Natural killer cell (primary cell): ENCODE data around the gene SEMA3A. TPM values are rescaled to one million over a fixed set of nuclear protein-coding genes. Genes with fewer than 3 reads are reported as not detected.

Source experiments
- ATAC-seq, 3 donors: fragments of 150-1000 bp in 2 of 3; fragments of 200-7000 bp in 1 of 3; cut with Tn5 transposase; 1 replicate in 1 of 3; 2 replicates in 2 of 3; pipeline ENCODE4 v1.10.0; 2021; ENCODE audit warnings: mild to moderate bottlenecking in 2 of 3, moderate library complexity in 2 of 3
- DNase-seq, 2 donors: peaks; one replicate each; pipeline versions ENCODE4 v3.0.0 to v3.0.0-alpha.2; 2013 to 2021; ENCODE audit warnings: mixed read lengths in 1 of 2
- H3K27ac ChIP-seq: one replicate; pipeline ENCODE4 v1.5.1; 2013; ENCODE audit warnings: mild to moderate bottlenecking, low read length
- H3K27me3 ChIP-seq: one replicate; pipeline ENCODE4 v1.6.1; 2013; ENCODE audit warnings: low read length; ENCODE audit not compliant: control insufficient read depth, insufficient read depth
- H3K36me3 ChIP-seq: one replicate; pipeline ENCODE4 v1.6.1; 2013; ENCODE audit warnings: low read length; ENCODE audit not compliant: control insufficient read depth, insufficient read depth
- H3K4me1 ChIP-seq: one replicate; pipeline ENCODE4 v1.6.1; 2013; ENCODE audit warnings: low read length; ENCODE audit not compliant: control insufficient read depth, insufficient read depth
- H3K4me3 ChIP-seq: one replicate; pipeline ENCODE4 v1.5.1; 2013; ENCODE audit warnings: low read length
- H3K9me3 ChIP-seq: one replicate; pipeline ENCODE4 v1.6.1; 2013; ENCODE audit warnings: low read length; ENCODE audit not compliant: control insufficient read depth, insufficient read depth
- H3K27ac Mint-ChIP-seq, 2 donors: one replicate each; pipeline ENCODE4 v1.8.0; 2022; ENCODE audit warnings: mild to moderate bottlenecking in 2 of 2, mixed read lengths in 2 of 2, moderate library complexity in 1 of 2
- H3K27me3 Mint-ChIP-seq, 2 donors: one replicate each; pipeline ENCODE4 v1.8.0; 2022; ENCODE audit warnings: low read depth in 2 of 2, mixed read lengths in 2 of 2
- H3K36me3 Mint-ChIP-seq: one replicate; pipeline ENCODE4 v1.8.0; 2022; ENCODE audit warnings: mixed read lengths
- H3K4me1 Mint-ChIP-seq, 2 donors: one replicate each; pipeline ENCODE4 v1.8.0; 2022; ENCODE audit warnings: mixed read lengths in 2 of 2
- H3K4me3 Mint-ChIP-seq: one replicate; pipeline ENCODE4 v1.8.0; 2022; ENCODE audit warnings: mild to moderate bottlenecking, moderate library complexity, mixed read lengths
- H3K9me3 Mint-ChIP-seq, 2 donors: one replicate each; pipeline ENCODE4 v1.8.0; 2022; ENCODE audit warnings: mixed read lengths in 2 of 2
- CTCF ChIP-seq: fragments of 200-600 bp; IDR thresholded peaks from one replicate; pipeline ENCODE4 v1.8.0; 2022; ENCODE audit warnings: antibody characterized with exemption
- WGBS: methylation state at CpG from one replicate; pipeline ENCODE4 v1.1.7; 2013; ENCODE audit warnings: missing lambda C conversion rate; ENCODE audit not compliant: insufficient coverage; 5-methylcytosine and 5-hydroxymethylcytosine counted together
- intact Hi-C: fragments of 100-400 bp; cut with micrococcal nuclease; formaldehyde crosslinking; loops from one replicate; pipeline ENCODE4 v1.14.2; 2022
- total RNA-seq, 4 donors: library from RNA; stranded (reverse); fragments of 120-200 nt in 1 of 4; gene quantifications; one replicate each; pipeline versions ENCODE4 v1.2.3 to v1.2.4, GENCODE V29; 2013 to 2022

Gene SEMA3A
- total RNA-seq, 3 donors from 2014 or later (not counting 1 experiment from before 2014, with no cell fraction given) = 0.13 to 0.21 TPM; not detected in 1

- no peaks in the 10 kb centered on the region for H3K36me3 Mint-ChIP-seq
- no peaks in the 10 kb centered on the region for H3K4me1 Mint-ChIP-seq
- H3K9me3 ChIP-seq = no peaks in the 10 kb centered on the region
- no peak overlapping the region for H3K4me3 Mint-ChIP-seq
- ATAC-seq (no peak), DNase-seq (peak in 1 of 2 donors; percentile 5)
- no peaks in the 10 kb centered on the region for H3K4me1 ChIP-seq
- H3K9me3 Mint-ChIP-seq = peaks cover 0 to 2% of the 10 kb centered on the region in 2 donors
- no peak overlapping the region for H3K4me3 ChIP-seq
- no peaks in the 10 kb centered on the region for H3K27me3 Mint-ChIP-seq
- H3K36me3 ChIP-seq = no peaks in the 10 kb centered on the region
- no peak overlapping the region for H3K27ac ChIP-seq
- TF ChIP-seq CTCF = no peak
- intact Hi-C loops = no loop called here
- H3K27ac Mint-ChIP-seq = no peak overlapping the region
- H3K27me3 ChIP-seq = no peaks in the 10 kb centered on the region
These were observed 5.7 kb downstream of the SEMA3A start for GRCh38 chr7:84188786-84189405.

- no peaks in the 10 kb centered on the region for H3K36me3 Mint-ChIP-seq
- H3K27ac ChIP-seq = no peak overlapping the region
- no peak overlapping the region for H3K4me3 Mint-ChIP-seq
- TF ChIP-seq CTCF = no peak
- intact Hi-C loops = no loop called here
- no peak overlapping the region for H3K4me3 ChIP-seq
- ATAC-seq = no peak
- H3K9me3 ChIP-seq = no peaks in the 10 kb centered on the region
- no peaks in the 10 kb centered on the region for H3K4me1 ChIP-seq
- no peak for DNase-seq
- no peak overlapping the region for H3K27ac Mint-ChIP-seq
- H3K27me3 Mint-ChIP-seq = no peaks in the 10 kb centered on the region
- peaks cover 0 to 2% of the 10 kb centered on the region in 2 donors for H3K9me3 Mint-ChIP-seq
- H3K27me3 ChIP-seq = no peaks in the 10 kb centered on the region
- WGBS = 93% methylated on average over 2 of the region's 2 CpGs
- H3K4me1 Mint-ChIP-seq = no peaks in the 10 kb centered on the region
- H3K36me3 ChIP-seq = no peaks in the 10 kb centered on the region
These were observed 6.6 kb downstream of the SEMA3A start for GRCh38 chr7:84187813-84188510.

GRCh38 chr7:84187087-84187805 is 7.3 kb downstream of the SEMA3A start:
- intact Hi-C loops = no loop called here

More at GRCh38 chr7:84187087-84187805, 7.3 kb downstream of the SEMA3A start:
- Mint-ChIP-seq H3K4me1 (no peaks in the 10 kb centered on the region), H3K9me3 (peaks cover 0 to 2% of the 10 kb centered on the region in 2 donors), H3K27me3 (no peaks in the 10 kb centered on the region), H3K4me3 (no peak overlapping the region), H3K36me3 (no peaks in the 10 kb centered on the region), H3K27ac (no peak overlapping the region)
- Histone ChIP-seq H3K4me3 (no peak overlapping the region), H3K27ac (no peak overlapping the region), H3K9me3 (no peaks in the 10 kb centered on the region), H3K36me3 (no peaks in the 10 kb centered on the region), H3K27me3 (no peaks in the 10 kb centered on the region), H3K4me1 (no peaks in the 10 kb centered on the region)
- no peak for DNase-seq
- TF ChIP-seq CTCF = no peak
- no peak for ATAC-seq
